ENCODE results near the gene CCDC51.

DNA sequence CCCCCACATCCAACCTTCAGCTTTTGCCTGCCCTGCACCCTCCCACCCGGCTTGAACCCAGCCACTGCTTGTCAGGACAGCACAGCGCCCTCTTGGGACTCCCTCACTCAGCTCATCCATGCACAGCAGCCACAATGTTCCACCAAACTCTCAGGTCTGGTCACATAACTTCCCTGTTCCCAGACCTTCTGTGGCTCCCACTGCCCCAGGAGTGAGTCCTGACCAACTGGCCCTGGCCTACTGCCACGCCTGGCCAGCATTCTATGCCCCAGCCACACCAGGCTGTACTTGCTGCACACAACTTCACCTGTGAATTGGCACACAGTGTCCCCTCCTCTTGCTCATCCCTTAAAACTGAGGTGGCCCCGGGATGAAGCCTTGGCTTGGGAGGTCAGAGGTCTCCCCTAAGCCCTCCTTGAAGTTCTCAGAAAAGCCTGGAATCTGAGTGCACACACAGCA, 31.1 kb downstream of the CCDC51 start:
- no peak for TF ChIP-seq CTCF (IDR thresholded peaks at IDR 0.05)
- TF ChIP-seq USF2 (IDR thresholded peaks at IDR 0.05): no peak
- TF ChIP-seq POLR2AphosphoS2 (conservative IDR thresholded peaks at IDR 0.05; ENCODE audit: low read length): no peak
- TF ChIP-seq CHD4 (IDR thresholded peaks at IDR 0.05; ENCODE audit: borderline replicate concordance): no peak
- no peak for TF ChIP-seq POLR2A (IDR thresholded peaks at IDR 0.05; ENCODE audit: low read length)
- TF ChIP-seq RAD21 (conservative IDR thresholded peaks at IDR 0.05 in 1 of 2, IDR thresholded peaks at IDR 0.05 in 1 of 2): no peak
- TF ChIP-seq ZC3H11A (IDR thresholded peaks at IDR 0.05): no peak

Measured in A549 (cell line).